ENCODE measurements around the gene TCN2.

The TCN2 gene

GRCh38 chr22:30596199-30596598 lies 10.8 kb upstream of the TCN2 start:
- Histone ChIP-seq H3K36me3 (ENCODE audit: low read length) (no peaks in the 10 kb centered on the region), H3K79me2 (ENCODE audit: insufficient read depth, low read length) (peaks cover 5% of the 10 kb centered on the region), H3K9ac (ENCODE audit: low read length) (no peak overlapping the region), H3K27ac (ENCODE audit: low read depth, low read length) (no peak overlapping the region), H4K20me1 (ENCODE audit: low read depth, low read length) (no peaks in the 10 kb centered on the region), H3K4me2 (ENCODE audit: low read depth, low read length, poor library complexity, severe bottlenecking) (no peak overlapping the region), H2AFZ (ENCODE audit: low read depth, low read length, severe bottlenecking) (no peak overlapping the region), H3K27me3 (ENCODE audit: low read length) (no peaks in the 10 kb centered on the region), H3K9me3 (ENCODE audit: insufficient read depth, low read length) (no peaks in the 10 kb centered on the region), H3K9me2 (replicated peaks; ENCODE audit: insufficient read depth, low read length) (no peaks in the 10 kb centered on the region), H3F3A (ENCODE audit: insufficient read depth) (no peaks in the 10 kb centered on the region), H3K4me3 (ENCODE audit: insufficient read depth, low read length, poor library complexity, severe bottlenecking) (no peak overlapping the region)
- no peak for TF ChIP-seq CTCF (IDR thresholded peaks at IDR 0.05; ENCODE audit: insufficient read depth, low read length, poor library complexity, severe bottlenecking)

- Histone ChIP-seq H3K9ac (ENCODE audit: low read length) (no peak overlapping the region), H3F3A (ENCODE audit: insufficient read depth) (no peaks in the 10 kb centered on the region), H3K27me3 (ENCODE audit: low read length) (no peaks in the 10 kb centered on the region), H2AFZ (ENCODE audit: low read depth, low read length, severe bottlenecking) (no peak overlapping the region), H3K9me2 (replicated peaks; ENCODE audit: insufficient read depth, low read length) (no peaks in the 10 kb centered on the region), H3K36me3 (ENCODE audit: low read length) (no peaks in the 10 kb centered on the region), H3K4me3 (ENCODE audit: insufficient read depth, low read length, poor library complexity, severe bottlenecking) (no peak overlapping the region), H4K20me1 (ENCODE audit: low read depth, low read length) (no peaks in the 10 kb centered on the region), H3K27ac (ENCODE audit: low read depth, low read length) (no peak overlapping the region), H3K79me2 (ENCODE audit: insufficient read depth, low read length) (no peaks in the 10 kb centered on the region), H3K4me2 (ENCODE audit: low read depth, low read length, poor library complexity, severe bottlenecking) (no peak overlapping the region), H3K9me3 (ENCODE audit: insufficient read depth, low read length) (no peaks in the 10 kb centered on the region)
- TF ChIP-seq EZH2phosphoT487 (conservative IDR thresholded peaks at IDR 0.05; ENCODE audit: low read length) (no peak), CTCF (IDR thresholded peaks at IDR 0.05; ENCODE audit: insufficient read depth, low read length, poor library complexity, severe bottlenecking) (no peak)
Measured at GRCh38 chr22:30596886-30597285, 10.1 kb upstream of the TCN2 start.

- no peak overlapping the region for H3K9ac ChIP-seq (ENCODE audit: low read length)
- no peaks in the 10 kb centered on the region for H3K9me2 ChIP-seq (replicated peaks; ENCODE audit: insufficient read depth, low read length)
- no peak overlapping the region for H2AFZ ChIP-seq (ENCODE audit: low read depth, low read length, severe bottlenecking)
- H3K4me3 ChIP-seq (ENCODE audit: insufficient read depth, low read length, poor library complexity, severe bottlenecking) = no peak overlapping the region
- H3K9me3 ChIP-seq (ENCODE audit: insufficient read depth, low read length) = no peaks in the 10 kb centered on the region
- no peaks in the 10 kb centered on the region for H3K36me3 ChIP-seq (ENCODE audit: low read length)
- H3K79me2 ChIP-seq (ENCODE audit: insufficient read depth, low read length) = no peaks in the 10 kb centered on the region
- no peak overlapping the region for H3K4me2 ChIP-seq (ENCODE audit: low read depth, low read length, poor library complexity, severe bottlenecking)
- no peaks in the 10 kb centered on the region for H3F3A ChIP-seq (ENCODE audit: insufficient read depth)
- H3K27me3 ChIP-seq (ENCODE audit: low read length) = no peaks in the 10 kb centered on the region
- no peak overlapping the region for H3K27ac ChIP-seq (ENCODE audit: low read depth, low read length)
- H4K20me1 ChIP-seq (ENCODE audit: low read depth, low read length) = no peaks in the 10 kb centered on the region
- TF ChIP-seq CTCF (IDR thresholded peaks at IDR 0.05; ENCODE audit: insufficient read depth, low read length, poor library complexity, severe bottlenecking) (no peak), EZH2phosphoT487 (conservative IDR thresholded peaks at IDR 0.05; ENCODE audit: low read length) (no peak)
Measured at GRCh38 chr22:30598986-30599385, 8.0 kb upstream of the TCN2 start.

GRCh38 chr22:30600921-30601320 lies 6.1 kb upstream of the TCN2 start:
- Histone ChIP-seq H3K4me2 (ENCODE audit: low read depth, low read length, poor library complexity, severe bottlenecking) (no peak overlapping the region), H3F3A (ENCODE audit: insufficient read depth) (no peaks in the 10 kb centered on the region), H3K79me2 (ENCODE audit: insufficient read depth, low read length) (no peaks in the 10 kb centered on the region), H3K9me3 (ENCODE audit: insufficient read depth, low read length) (no peaks in the 10 kb centered on the region), H3K36me3 (ENCODE audit: low read length) (no peaks in the 10 kb centered on the region), H3K4me3 (ENCODE audit: insufficient read depth, low read length, poor library complexity, severe bottlenecking) (no peak overlapping the region), H3K9me2 (replicated peaks; ENCODE audit: insufficient read depth, low read length) (no peaks in the 10 kb centered on the region), H3K27ac (ENCODE audit: low read depth, low read length) (no peak overlapping the region), H3K9ac (ENCODE audit: low read length) (no peak overlapping the region), H4K20me1 (ENCODE audit: low read depth, low read length) (no peaks in the 10 kb centered on the region), H3K27me3 (ENCODE audit: low read length) (no peaks in the 10 kb centered on the region), H2AFZ (ENCODE audit: low read depth, low read length, severe bottlenecking) (no peak overlapping the region)
- no peak for TF ChIP-seq CTCF (IDR thresholded peaks at IDR 0.05; ENCODE audit: insufficient read depth, low read length, poor library complexity, severe bottlenecking)
- no peak for TF ChIP-seq EZH2phosphoT487 (conservative IDR thresholded peaks at IDR 0.05; ENCODE audit: low read length)

Data from SU-DHL-6 (cell line).